Endodermal cell (in vitro differentiated cells): ENCODE results near the gene STAP1. TPM values are rescaled to one million over a fixed set of nuclear protein-coding genes. Genes with fewer than 3 reads are reported as not detected.
A peak's percentile ranks its signal among the peaks of the same experiment; 100 is the strongest.
"Not testable (repeated sequence)": the region's sequence is repeated elsewhere in the genome, so short reads cannot be mapped to it uniquely, and the experiment has no call there.

ENCODE experiments used
- DNase-seq: peaks from one replicate; pipeline ENCODE4 v3.0.0-alpha.2; 2017
- H3K27ac ChIP-seq: 2 replicates; pipeline ENCODE4 v1.5.1; 2013; ENCODE audit warnings: mild to moderate bottlenecking, low read depth, low read length, moderate library complexity
- H3K27me3 ChIP-seq: 2 replicates; pipeline ENCODE4 v1.6.1; 2013; ENCODE audit warnings: mild to moderate bottlenecking, low read length, moderate library complexity; ENCODE audit not compliant: insufficient read depth, control insufficient read depth, poor library complexity, severe bottlenecking
- H3K36me3 ChIP-seq: 2 replicates; pipeline ENCODE4 v1.7.0; 2013; ENCODE audit warnings: mild to moderate bottlenecking, low read length, moderate library complexity; ENCODE audit not compliant: control insufficient read depth, insufficient read depth
- H3K4me1 ChIP-seq: one replicate; pipeline ENCODE4 v1.7.0; 2013; ENCODE audit warnings: low read length; ENCODE audit not compliant: control insufficient read depth, insufficient read depth
- H3K4me3 ChIP-seq: 2 replicates; pipeline ENCODE4 v1.5.1; 2013; ENCODE audit warnings: mild to moderate bottlenecking, low read length, moderate library complexity
- H3K9ac ChIP-seq: 2 replicates; pipeline ENCODE4 v1.6.1; 2013; ENCODE audit warnings: mild to moderate bottlenecking, low read length, moderate library complexity; ENCODE audit not compliant: poor library complexity, severe bottlenecking; ENCODE audit errors: extremely low read depth
- H3K9me3 ChIP-seq: 2 replicates; pipeline ENCODE4 v1.6.1; 2013; ENCODE audit warnings: mild to moderate bottlenecking, low read length, moderate library complexity; ENCODE audit not compliant: control insufficient read depth
- H3K27ac Mint-ChIP-seq: 2 replicates; pipeline ENCODE4 v1.8.0; 2020; ENCODE audit warnings: mixed read lengths
- H3K27me3 Mint-ChIP-seq: 2 replicates; pipeline ENCODE4 v1.8.0; 2021; ENCODE audit warnings: mild to moderate bottlenecking, mixed read lengths; ENCODE audit not compliant: insufficient read depth
- H3K36me3 Mint-ChIP-seq: 2 replicates; pipeline ENCODE4 v1.8.0; 2020; ENCODE audit warnings: low read depth, mixed read lengths
- H3K4me1 Mint-ChIP-seq: 2 replicates; pipeline ENCODE4 v1.8.0; 2020; ENCODE audit warnings: mixed read lengths
- H3K4me3 Mint-ChIP-seq: 2 replicates; pipeline ENCODE4 v1.8.0; 2020; ENCODE audit warnings: mild to moderate bottlenecking, moderate library complexity, mixed read lengths
- H3K9me3 Mint-ChIP-seq: 2 replicates; pipeline ENCODE4 v1.8.0; 2020; ENCODE audit warnings: mild to moderate bottlenecking, mixed read lengths
- CTCF ChIP-seq: fragments of 200-600 bp; sonication (generic); conservative IDR thresholded peaks from 2 replicates; pipeline ENCODE4 v1.5.0; 2021; ENCODE audit warnings: antibody characterized with exemption, mild to moderate bottlenecking
- WGBS, 2 experiments: methylation state at CpG; one replicate each; pipeline versions ENCODE4 v1.1.5 to v1.1.7; 2013; ENCODE audit warnings: missing lambda C conversion rate in 2 of 2, mixed read lengths in 1 of 2; ENCODE audit not compliant: insufficient coverage in 1 of 2, insufficient read length in 1 of 2; 5-methylcytosine and 5-hydroxymethylcytosine counted together
- total RNA-seq, 2 donors: library from RNA; stranded (reverse); fragmentation: NEBNext Ultra II Directional in 1 of 2; extraction: Animal tissue kit (Norgen Biotek cat#: 25700) in 1 of 2; gene quantifications; 2 replicates in 1 of 2; 3 replicates in 1 of 2; pipeline ENCODE4 v1.2.1, GENCODE V29; 2021

The STAP1 gene
- total RNA-seq, 2 donors from 2014 or later: not detected

DNA sequence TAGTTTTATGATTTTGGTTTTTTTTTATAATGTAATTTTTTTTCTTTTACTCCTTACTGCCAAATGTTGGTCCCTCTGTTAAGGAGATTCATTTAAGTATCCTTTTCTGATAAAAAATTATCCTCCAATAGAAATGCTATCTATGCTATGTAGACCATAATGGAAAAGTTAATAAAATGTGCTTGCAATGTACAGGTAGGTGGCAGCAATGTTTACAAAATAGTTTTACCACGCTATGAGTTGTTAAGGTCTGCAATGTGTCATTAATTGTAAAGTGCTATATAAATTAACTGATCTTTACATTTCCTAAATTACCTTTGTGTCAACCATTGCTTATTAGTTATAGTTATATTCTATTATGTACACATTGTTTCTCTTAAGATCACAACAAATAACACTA is 9.4 kb upstream of the STAP1 start:
- no peaks in the 10 kb centered on the region for H3K9me3 Mint-ChIP-seq
- no peak overlapping the region for H3K27ac Mint-ChIP-seq
- Histone ChIP-seq H3K9ac (no peak overlapping the region), H3K4me3 (no peak overlapping the region), H3K27ac (no peak overlapping the region), H3K27me3 (no peaks in the 10 kb centered on the region), H3K36me3 (no peaks in the 10 kb centered on the region), H3K4me1 (no peaks in the 10 kb centered on the region), H3K9me3 (no peaks in the 10 kb centered on the region)
- peak; percentile 43 for TF ChIP-seq CTCF
- no peak for DNase-seq
- H3K27me3 Mint-ChIP-seq: no peaks in the 10 kb centered on the region
- no peaks in the 10 kb centered on the region for H3K36me3 Mint-ChIP-seq
- 100% methylated on average over 1 of the region's 1 CpG; no CpG with 5 or more reads in 1 of the 2 experiments for WGBS, 2 experiments
- H3K4me1 Mint-ChIP-seq: peaks cover 2% of the 10 kb centered on the region
- no peak overlapping the region for H3K4me3 Mint-ChIP-seq

DNA sequence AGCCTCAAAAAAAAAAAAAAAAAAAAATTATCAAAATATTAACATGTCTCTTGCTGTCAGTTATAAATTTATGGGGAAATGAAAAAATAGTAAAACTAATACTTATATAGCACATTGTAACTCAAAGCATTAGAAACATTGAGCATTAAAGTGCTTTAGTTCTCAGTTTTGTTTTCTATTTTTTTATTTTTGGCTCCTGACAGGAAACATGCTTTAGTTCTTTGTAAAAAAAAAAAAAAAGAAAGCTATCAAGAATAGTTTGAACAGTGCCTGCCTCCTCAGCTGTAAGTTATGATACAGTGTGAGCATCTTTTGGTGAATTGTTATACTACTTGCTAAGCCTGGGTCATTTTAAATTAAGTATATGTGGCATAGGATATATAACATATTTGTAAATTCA is 8.1 kb upstream of the STAP1 start:
- no peak for TF ChIP-seq CTCF
- no peaks in the 10 kb centered on the region for H3K27me3 ChIP-seq
- H3K27ac ChIP-seq: no peak overlapping the region
- H3K36me3 ChIP-seq: no peaks in the 10 kb centered on the region
- no peak for DNase-seq
- no peaks in the 10 kb centered on the region for H3K36me3 Mint-ChIP-seq
- no peak overlapping the region for H3K27ac Mint-ChIP-seq
- H3K27me3 Mint-ChIP-seq: no peaks in the 10 kb centered on the region
- H3K4me1 Mint-ChIP-seq: no peaks in the 10 kb centered on the region
- no peaks in the 10 kb centered on the region for H3K9me3 ChIP-seq
- H3K4me3 Mint-ChIP-seq: no peak overlapping the region
- no peak overlapping the region for H3K9ac ChIP-seq
- no peaks in the 10 kb centered on the region for H3K9me3 Mint-ChIP-seq
- no peak overlapping the region for H3K4me3 ChIP-seq
- H3K4me1 ChIP-seq: no peaks in the 10 kb centered on the region

GRCh38 chr4:67550857-67551256 is 7.7 kb upstream of the STAP1 start:
- WGBS, 2 experiments: 91 to 100% methylated on average over 2 to 3 of the region's 3 CpGs
- Histone ChIP-seq H3K4me3 (no peak overlapping the region), H3K4me1 (no peaks in the 10 kb centered on the region), H3K9ac (no peak overlapping the region), H3K36me3 (no peaks in the 10 kb centered on the region), H3K27ac (no peak overlapping the region), H3K27me3 (no peaks in the 10 kb centered on the region), H3K9me3 (no peaks in the 10 kb centered on the region)
- H3K4me3 Mint-ChIP-seq: no peak overlapping the region
- no peak overlapping the region for H3K27ac Mint-ChIP-seq
- H3K9me3 Mint-ChIP-seq: no peaks in the 10 kb centered on the region
- no peaks in the 10 kb centered on the region for H3K27me3 Mint-ChIP-seq
- DNase-seq: no peak
- H3K36me3 Mint-ChIP-seq: no peaks in the 10 kb centered on the region
- TF ChIP-seq CTCF: no peak
- H3K4me1 Mint-ChIP-seq: no peaks in the 10 kb centered on the region

- not testable (repeated sequence) for H3K4me3 Mint-ChIP-seq, H3K9ac ChIP-seq, H3K27me3 ChIP-seq, H3K27ac Mint-ChIP-seq, H3K4me1 ChIP-seq, H3K4me3 ChIP-seq, H3K36me3 ChIP-seq, H3K36me3 Mint-ChIP-seq, H3K27ac ChIP-seq, H3K4me1 Mint-ChIP-seq, H3K9me3 Mint-ChIP-seq, DNase-seq, H3K9me3 ChIP-seq, H3K27me3 Mint-ChIP-seq
- WGBS, 2 experiments: 70 to 89% methylated on average over 2 to 3 of the region's 4 CpGs
Observed at GRCh38 chr4:67552146-67552792, 6.3 kb upstream of the STAP1 start.
